Activated CD4-positive, alpha-beta T cell treated with anti-CD3 and anti-CD28 coated beads for 24 hours (primary cell): ENCODE results near the gene ZDHHC22.

ENCODE experiments used
- DNase-seq, 2 donors: peaks; one replicate each; pipeline ENCODE4 v3.0.0-alpha.2; 2020; ENCODE audit warnings: low read depth in 2 of 2

Gene ZDHHC22

DNA sequence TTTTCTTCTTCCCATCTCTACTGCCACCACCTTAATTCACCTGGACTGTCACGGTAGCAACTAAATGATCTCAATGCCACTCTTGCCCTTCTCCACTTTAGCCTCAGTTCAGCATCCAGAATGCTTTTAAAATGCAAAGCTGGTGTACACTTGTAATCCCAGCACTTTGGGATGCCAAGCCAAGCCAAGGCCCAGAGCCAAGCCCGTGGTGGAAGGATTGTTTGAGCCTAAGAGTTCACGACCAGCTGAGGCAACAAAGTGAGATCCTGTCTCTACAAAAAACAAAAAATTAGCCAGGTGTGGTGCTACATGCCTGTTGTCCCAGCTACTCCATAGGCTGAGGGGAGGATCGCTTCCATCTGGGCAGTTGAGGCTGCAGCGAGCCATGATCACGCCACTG is 37.6 kb downstream of the ZDHHC22 start:
- no peak for DNase-seq

DNA sequence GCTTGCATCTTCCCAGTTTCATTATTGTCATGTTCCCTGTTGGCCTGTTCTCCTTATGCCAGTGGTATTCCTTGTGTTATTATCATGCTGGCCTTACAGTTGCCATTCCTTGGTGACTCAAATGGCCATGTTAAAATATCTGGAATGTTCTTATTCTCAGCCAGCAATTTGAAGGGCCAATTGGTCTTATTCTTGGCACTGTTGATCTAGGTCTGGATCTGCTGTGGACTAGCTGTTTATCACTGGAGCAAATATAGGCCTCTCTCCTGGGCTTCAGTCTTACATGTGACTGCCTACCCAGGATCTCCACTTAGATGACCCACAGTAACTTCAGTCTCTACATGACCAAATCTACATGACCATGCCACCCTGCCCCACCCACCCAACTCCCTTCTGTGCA is 38.1 kb downstream of the ZDHHC22 start:
- no peak for DNase-seq

DNA sequence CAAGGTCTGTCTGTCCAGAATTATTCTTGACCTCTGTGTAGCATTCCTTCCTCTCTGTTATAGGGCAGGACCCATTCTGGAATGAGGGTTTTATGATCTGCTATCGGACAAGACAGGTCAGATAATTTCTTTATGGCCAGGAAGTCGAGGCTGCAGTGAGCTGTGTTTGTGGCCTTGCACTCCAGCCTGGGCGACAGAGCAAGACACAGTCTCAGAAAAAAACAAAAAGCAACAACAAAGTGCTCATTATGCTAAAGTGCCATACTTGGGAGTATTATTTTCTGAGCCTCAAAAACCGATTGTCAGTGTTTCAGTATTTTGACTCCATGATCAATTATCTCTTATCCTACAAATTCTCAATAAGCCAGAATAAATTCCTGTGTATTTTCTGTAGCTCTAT is 39.4 kb downstream of the ZDHHC22 start:
- no peak for DNase-seq

DNA sequence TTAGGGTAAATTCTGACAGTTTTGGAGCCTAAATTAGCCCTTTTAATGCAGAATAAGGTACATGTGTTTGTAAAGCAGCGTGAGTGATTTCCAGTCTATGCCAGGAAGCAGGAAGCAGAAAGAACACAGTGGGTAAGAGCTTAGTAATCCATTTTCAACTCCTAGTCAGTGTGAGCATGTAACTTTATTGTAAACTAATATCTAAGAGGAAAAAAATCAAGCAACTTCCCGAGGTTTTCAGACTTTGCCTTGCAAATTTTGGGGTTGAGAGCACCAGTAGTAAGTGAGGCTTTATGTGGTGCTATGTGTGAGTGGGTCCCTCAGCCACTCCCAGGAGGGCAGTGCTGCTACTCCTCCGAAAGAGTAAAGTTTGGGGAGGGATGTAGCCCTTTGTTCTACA is 40.6 kb downstream of the ZDHHC22 start:
- no peak for DNase-seq

DNA sequence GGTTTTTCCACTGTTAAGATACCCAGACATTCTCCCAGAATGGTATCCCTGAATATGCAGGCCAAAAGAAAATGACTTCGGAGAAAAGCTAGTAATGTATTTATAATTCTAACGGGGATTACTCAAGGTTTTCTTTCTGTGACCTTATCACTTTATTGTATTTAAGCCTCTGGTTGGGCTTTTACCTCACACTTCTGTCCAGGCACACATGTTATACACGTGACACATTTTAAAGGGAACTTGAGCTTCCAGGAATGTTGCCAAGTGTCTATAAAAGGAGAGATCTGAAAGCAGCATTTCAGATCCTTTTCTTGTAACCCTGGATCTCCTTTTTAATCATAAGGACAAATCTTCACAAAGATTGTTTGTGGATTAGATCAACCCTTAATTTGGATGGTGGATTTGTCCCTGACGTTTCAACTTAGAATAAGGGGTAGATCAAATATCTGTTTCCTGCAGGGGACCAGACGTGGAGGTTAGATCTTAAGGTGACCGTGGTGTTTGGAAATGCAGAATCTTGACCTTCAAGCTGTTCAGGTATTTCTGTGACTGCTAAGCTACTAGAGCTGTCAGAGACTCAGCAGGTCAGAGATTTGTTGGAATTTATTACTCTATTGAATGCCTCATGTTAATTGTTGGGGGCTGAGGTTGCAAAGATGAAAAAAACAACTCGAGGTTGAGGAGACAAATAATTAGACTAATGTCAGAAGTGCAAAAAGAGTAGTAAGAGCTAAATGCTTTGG is 42.0 kb downstream of the ZDHHC22 start:
- DNase-seq, result no peak

DNA sequence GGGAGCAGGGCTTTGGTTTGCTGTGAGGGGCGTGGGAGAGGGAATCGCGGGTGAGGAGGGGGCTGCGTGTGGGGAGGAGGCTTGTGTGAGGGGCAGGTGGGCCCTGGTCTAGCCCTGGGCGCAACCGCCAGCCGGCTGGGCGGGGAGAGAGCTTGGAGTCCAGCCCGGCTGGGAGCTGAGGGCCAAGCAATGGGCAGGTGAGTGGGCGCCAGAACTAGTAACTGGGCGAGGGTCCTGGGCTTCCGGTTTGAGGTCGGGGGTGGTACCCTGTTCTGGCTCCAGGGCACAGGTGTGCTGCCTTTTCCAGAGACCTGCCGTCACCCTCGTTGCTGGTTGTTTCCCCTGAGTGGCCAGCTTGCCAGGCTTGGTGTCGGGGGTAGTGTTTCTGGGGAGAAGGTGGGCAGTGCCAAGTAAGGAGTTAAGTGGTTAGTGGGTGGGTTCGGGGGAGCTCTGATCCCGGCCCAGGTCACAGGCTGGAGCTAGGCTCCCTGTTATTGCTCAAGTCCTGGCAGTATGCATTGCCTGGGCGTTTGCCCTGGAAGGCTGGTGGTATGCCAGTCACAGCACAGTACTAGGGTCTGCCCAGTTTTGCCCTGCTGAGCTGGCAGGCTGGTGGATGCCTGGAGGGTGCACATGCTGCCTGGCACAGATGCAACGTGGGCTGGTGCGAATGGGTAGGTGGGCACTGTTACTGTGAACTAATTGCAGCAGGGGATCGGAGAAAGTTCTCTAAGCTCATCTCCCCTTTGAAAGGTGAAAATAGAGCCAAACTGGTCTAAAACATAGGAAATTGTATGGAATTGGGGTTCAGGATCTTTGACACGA is 42.9 kb downstream of the ZDHHC22 start:
- DNase-seq, result no peak

DNA sequence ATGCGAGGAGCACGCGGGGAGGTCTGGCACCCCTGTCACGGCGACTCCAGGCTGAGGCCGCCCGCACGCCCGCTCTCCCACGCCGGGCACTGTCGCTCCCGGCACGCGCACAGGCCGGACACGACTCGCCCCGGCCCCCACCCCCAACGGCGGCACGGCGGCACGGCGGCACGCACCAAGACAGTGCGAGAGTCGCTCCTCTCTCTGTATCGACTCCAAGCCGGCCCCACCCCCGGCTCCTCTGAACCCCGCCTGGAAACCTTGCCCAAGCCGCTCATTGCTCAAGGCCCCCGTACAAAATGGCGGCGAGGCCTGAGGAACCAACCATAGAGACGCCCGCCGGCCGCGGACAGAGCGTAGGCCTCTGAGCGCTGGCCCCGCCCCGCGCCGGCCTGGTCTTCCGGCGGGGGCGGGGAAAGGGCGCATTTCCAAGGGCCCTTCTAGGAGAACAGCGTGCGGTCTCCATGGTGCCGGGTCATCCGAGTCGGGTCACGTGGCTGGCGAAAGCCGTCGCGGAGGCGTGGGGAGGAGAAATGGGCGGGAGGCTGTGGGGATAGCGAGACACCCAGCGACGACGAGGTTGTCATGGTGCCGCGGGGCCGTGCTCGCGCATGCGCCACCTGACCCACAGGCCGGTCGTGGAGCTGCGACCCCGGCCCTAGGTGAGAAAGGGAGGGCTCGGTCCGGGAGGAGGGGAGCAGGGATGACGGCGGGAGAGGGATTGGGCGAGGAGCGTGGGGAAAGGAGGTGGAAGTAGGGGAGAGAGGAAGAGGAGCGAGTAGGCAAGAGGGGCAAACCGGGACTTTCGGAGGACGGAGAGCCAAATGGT is 43.7 kb downstream of the ZDHHC22 start, which contains the start of gene CIPC:
Gene CIPC, plus strand, starts transcription at position 559 of the 829 bp plus-strand sequence. CDS start 7,451 bp downstream, outside the sequence.
- DNase-seq, result peak; percentile 98

DNA sequence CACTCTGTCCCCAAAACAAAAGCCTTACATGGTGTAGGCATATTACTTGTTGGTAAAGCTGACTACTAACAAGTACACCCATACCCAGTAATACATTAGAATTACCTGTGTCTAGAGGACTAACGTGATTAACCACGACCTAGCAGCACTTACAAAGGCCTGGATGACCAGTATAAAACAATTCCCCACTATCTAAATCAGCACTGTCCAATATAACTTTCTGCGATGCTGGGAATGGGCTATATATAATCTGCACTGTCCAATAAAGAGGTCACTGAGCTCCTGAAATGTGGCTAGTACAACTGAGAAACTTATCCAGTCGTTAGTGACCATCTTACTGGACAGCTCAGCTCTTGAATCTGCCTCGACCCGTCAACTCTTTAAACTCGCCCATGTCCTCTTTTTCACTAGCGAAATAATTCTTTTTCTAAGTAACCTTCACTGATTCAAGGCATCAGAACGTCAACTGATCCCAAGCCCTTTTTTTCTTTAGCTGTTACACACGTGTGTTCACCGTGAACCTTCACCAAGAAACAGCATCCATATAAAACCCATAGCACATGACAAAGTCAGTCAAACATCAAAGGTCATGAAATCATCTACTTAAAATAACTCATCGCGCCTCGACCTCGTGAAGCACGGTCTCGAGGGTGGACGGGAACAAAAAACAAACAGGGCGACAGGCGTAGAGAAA is 44.4 kb downstream of the ZDHHC22 start:
- DNase-seq, result no peak

DNA sequence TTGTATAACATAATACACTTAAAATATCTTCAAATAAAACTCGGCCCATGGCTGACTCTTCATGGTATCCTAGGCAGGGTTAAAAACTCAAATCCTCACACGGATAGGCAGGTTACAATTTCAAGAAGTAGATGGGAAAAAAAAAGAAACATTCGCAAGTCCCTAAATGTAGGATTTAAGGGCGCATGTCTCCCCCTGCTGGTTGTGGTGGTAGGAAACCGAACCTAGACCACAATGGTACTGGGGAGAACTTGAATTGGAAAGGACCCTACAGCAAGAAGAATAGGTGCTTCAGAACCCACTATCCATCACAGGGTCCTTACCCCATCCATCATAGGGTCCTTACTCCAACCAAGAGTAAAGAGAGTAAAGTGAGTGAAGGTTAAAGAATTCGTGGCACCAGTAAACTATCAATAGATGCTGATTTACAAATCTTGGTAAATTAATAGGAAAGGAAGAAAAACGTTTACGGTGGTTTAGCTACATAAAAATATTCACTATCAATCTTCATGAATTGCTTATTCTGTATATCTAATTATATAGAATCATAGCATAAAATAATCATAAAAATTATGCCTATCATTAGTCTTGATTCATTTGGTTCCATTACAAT is 46.8 kb downstream of the ZDHHC22 start:
- DNase-seq, result peak; percentile 67 to 70

DNA sequence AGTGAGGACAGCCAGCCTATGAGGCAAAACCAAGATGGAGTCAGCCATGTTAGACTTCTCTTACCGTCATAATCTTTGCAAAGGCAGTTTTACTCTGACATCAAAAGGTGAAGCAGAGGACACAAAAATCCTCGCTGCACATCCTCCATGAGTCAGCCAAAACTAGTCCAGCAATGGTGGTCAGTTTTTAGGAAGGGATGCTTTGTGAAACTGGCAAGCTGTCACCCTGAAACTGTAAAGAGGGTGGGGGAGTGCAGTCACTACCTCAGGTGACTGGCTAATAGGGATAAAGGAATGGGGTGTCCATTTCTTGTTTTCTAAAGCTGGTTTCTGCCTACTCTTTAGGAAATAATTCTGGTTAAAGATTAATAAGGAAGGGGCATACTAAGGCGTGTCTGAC is 48.9 kb downstream of the ZDHHC22 start:
- no peak for DNase-seq

DNA sequence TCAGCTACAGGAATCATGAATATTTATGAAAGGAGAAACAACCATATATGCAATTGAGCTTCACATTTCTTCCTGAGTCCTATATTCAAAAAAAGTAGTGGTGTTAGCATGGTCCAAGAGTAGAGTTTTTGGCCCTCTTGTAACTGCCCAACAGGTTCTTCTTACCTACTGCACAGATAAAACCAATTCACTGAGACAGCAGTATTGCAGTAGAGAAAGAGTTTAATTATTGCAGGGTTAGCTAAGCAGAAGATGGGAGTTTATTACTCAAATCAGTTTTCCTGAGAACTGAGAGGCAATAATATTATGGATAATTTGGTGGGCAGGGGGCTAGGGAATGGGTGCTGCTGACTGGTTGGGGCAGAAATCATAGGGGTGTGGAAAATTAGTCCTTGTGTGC is 50.1 kb downstream of the ZDHHC22 start:
- DNase-seq, result no peak

DNA sequence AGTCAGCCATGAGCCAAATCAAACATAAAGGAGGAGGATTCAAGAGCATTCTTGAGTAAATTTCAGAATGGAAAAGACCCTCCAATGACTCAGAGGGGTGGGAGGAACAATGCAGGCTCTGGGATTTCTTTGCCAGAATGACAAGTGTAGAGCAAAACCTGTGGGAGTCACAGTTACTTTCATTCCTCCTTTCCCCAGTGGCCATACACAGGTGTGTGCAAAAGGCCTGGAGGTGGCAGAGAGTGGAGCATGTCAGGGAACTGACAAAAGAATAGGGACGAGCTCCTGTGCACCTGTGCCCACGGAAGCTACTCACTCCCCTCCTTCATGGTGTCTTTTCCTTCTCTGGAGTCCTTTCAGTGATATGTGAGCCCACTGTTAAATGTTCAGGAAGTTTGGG is 52.9 kb downstream of the ZDHHC22 start:
- no peak for DNase-seq

DNA sequence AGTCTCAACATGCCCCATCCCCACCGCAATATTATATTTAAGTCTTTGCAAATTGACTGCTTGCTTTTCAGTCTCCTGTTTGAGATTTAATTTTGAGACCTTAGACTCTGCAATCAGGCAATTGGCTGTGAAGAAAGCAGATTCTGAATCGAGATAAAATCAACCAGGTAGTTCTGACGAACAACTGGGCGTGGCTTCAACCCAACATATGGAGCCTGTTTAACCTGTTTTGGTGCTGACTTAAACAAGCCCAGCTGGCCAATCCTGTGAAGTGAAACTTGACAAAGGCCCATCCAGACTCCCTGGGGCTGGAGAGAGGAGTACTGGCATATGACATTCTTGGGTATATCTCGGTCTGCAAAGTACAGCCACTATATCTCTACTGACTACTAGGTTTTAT is 53.4 kb downstream of the ZDHHC22 start:
- DNase-seq, result no peak

DNA sequence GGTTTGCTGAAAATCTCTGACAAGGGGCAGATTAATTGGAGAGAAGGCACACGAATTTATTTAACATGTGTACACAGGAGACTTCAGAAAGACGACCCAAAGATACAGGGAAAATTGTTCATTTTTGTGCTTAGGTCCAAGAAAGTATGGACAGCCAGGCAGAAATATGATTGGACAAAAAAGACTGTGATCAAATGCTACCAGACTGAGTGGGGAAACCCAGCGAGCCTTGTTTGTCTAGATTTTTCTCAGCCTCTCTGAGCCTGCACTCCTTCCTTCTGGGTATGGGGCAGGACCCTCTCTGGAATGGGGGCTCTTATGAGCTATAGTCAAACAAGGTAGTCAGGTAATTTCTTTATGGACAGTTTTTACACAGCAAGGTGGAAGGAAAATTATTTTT is 54.0 kb downstream of the ZDHHC22 start:
- no peak for DNase-seq

DNA sequence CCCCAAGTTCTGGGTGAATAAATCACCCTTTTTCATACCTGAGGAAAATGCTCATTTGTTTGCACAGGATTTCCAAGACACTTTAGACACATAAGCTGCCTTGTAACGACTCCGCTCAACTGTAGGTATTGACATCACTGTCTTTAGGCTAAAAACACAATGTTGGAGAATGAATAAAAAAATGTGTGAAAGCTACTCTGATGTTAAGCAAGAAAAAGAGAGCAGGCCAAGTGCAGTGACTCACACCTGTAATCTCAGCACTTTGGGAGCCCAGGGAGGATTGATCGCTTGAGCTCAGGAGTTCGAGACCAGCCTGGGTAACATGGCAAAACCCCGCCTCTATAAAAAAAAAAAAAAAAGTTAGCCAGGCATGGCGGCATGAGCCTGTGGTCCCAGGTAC is 54.6 kb downstream of the ZDHHC22 start:
- DNase-seq, result no peak

DNA sequence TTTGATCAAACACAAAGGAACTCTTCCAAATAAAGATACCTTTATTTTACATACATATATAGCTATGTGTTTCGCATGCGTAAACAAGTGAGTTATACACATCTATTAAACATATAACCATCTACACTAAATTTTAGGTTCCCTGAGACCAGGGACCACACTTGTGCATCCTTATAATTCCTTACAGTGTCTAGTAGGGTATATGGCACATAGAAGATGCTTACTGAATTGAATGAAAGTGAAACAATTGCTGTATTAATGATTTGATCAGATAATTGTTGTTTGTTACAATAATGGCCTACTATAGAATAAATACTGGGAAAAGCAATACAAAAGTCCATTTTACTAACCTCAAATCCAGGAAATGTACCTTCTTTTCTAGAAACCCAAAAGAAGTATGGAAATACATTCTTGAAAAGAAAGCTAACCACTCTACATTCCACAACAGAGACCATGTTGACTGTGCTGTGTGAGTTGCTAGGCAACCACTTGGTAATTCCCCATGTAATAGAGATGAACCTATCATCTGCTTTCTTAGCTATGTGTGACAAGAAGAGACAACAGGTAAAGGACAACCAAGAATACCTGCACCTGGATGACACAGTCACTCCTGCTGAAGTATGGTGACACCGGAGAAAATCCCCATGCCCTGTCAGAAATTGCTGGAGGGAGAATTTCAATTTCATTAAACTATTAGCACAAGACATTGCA is 55.4 kb downstream of the ZDHHC22 start:
- no peak for DNase-seq

DNA sequence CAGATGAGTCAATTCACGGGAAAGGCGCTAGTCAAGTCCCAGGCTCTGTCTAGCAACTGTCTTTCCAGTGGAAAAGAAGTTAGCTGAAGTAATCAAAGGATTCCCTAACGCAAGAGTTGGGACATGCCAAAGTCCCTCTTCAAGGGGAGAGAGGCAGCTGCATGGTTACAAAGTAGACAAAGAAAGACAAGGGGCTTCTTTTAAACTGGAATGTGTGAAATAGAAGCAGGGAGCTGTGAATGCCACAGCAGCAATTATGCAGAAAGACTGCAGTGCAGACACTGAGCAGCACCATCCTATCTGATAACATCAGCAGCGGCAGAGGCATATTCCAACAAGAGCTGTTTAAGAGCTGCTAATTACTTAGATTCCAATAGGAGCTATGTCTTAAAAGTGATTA is 56.1 kb downstream of the ZDHHC22 start:
- DNase-seq, result no peak

DNA sequence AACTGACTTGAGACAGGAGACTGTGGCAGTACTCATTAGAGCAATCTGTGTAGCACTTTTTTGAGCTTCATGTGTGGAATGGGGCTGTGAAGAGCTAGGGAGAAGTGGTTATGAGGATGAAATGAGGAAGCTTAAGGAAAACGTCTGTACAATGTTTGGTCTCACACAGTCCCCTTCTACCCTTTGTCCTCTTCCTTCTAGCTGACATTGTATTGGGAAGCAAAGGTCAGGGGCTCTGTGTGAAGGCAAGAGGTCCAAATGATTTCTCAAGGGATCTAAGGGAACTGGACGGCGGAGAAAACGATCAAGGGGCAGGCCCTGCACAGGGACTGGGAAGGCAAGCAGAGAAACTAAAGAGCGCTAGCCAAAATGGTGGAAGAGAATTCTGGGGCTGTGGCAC is 56.6 kb downstream of the ZDHHC22 start:
- no peak for DNase-seq

DNA sequence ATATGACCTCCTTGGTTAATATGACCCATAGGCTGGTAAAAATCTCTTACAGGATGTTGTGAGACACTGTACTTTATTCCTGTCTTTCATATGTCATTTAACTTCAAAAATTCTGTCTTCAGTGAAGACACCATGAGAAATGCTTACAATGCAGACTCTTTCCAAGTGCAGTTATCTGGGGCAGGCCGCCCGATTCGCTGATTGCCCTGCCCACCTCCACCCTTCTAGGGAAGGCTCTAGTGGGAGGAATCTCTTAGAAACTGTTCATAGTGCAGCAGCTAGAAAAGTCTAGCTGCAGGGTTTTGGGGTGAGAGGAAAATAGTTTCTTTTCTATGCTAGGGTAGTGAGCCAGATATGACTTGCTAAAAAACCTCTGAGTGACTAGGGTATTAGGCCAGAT is 58.5 kb downstream of the ZDHHC22 start:
- DNase-seq, result no peak

DNA sequence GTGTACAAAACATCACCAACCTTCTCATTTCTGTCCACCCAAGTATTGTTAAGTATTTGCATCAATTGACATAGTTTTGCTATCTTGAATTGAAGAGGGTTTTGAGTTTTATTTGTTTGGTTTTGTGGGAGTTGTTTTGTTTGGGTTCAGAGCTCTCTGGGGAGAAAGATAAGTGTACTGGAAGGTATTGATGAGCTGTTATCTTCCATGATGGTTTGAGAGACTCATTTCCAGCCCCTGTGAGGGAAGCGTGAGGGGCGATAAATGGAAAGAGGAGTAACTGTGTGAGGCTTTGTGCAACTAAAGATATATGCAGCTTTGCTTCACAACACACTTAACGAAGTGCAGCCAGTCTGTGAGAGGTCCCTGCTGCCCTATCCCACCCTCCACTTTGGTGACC is 59.2 kb downstream of the ZDHHC22 start:
- no peak for DNase-seq
